H9 (cell line): ENCODE data around the gene IRS4. TPM values are rescaled to one million over a fixed set of nuclear protein-coding genes. Genes with fewer than 3 reads are reported as not detected.

ENCODE experiments used
- DNase-seq: peaks from one replicate; pipeline ENCODE4 v3.0.0-alpha.2; 2017
- H2AFZ ChIP-seq: one replicate; pipeline ENCODE4 v1.6.1; 2013; ENCODE audit warnings: mild to moderate bottlenecking, low read length, control low read depth, moderate library complexity
- H2AK5ac ChIP-seq: 2 replicates; pipeline ENCODE4 v1.6.1; 2013; ENCODE audit warnings: low read length, control low read depth, mixed read lengths; ENCODE audit not compliant: insufficient read length
- H2BK120ac ChIP-seq: one replicate; pipeline ENCODE4 v1.6.1; 2013; ENCODE audit warnings: low read depth, mild to moderate bottlenecking, low read length, control low read depth, inconsistent platforms; ENCODE audit not compliant: poor library complexity, severe bottlenecking
- H2BK12ac ChIP-seq: 2 replicates; pipeline ENCODE4 v1.6.1; 2013; ENCODE audit warnings: low read length, control low read depth, mixed read lengths, low read depth; ENCODE audit not compliant: insufficient read length
- H2BK15ac ChIP-seq: 2 replicates; pipeline ENCODE4 v1.6.1; 2013; ENCODE audit warnings: low read depth, low read length, control low read depth
- H2BK20ac ChIP-seq: one replicate; pipeline ENCODE4 v1.6.1; 2013; ENCODE audit warnings: low read depth, mild to moderate bottlenecking, low read length, control low read depth, inconsistent platforms; ENCODE audit not compliant: poor library complexity, severe bottlenecking
- H2BK5ac ChIP-seq: 2 replicates; pipeline ENCODE4 v1.6.1; 2013; ENCODE audit warnings: low read length, control low read depth, mixed read lengths; ENCODE audit not compliant: insufficient read length
- H3K14ac ChIP-seq: 2 replicates; pipeline ENCODE4 v1.6.1; 2013; ENCODE audit warnings: low read length, control low read depth; ENCODE audit not compliant: insufficient read depth
- H3K18ac ChIP-seq: 2 replicates; pipeline ENCODE4 v1.6.1; 2013; ENCODE audit warnings: low read depth, mild to moderate bottlenecking, mixed read lengths, low read length, control low read depth; ENCODE audit not compliant: insufficient read length
- H3K23ac ChIP-seq: 2 replicates; pipeline ENCODE4 v1.6.1; 2013; ENCODE audit warnings: low read length, control low read depth, mixed read lengths, low read depth; ENCODE audit not compliant: insufficient read length
- H3K23me2 ChIP-seq: 2 replicates; pipeline ENCODE4 v1.6.1; 2013; ENCODE audit warnings: low read depth, mild to moderate bottlenecking, mixed read lengths, low read length, control low read depth; ENCODE audit not compliant: insufficient read length, poor library complexity, severe bottlenecking
- H3K27ac ChIP-seq: 2 replicates; pipeline ENCODE4 v1.5.1; 2013; ENCODE audit warnings: low read length, control low read depth, mixed read lengths, low read depth; ENCODE audit not compliant: insufficient read length
- H3K27me3 ChIP-seq: 2 replicates; pipeline ENCODE4 v1.6.1; 2013; ENCODE audit warnings: low read length, control low read depth, inconsistent platforms; ENCODE audit not compliant: insufficient read depth
- H3K4ac ChIP-seq: 2 replicates; pipeline ENCODE4 v1.6.1; 2013; ENCODE audit warnings: low read depth, mild to moderate bottlenecking, control low read depth, inconsistent platforms, low read length, moderate library complexity
- H3K4me1 ChIP-seq: 2 replicates; pipeline ENCODE4 v1.6.1; 2013; ENCODE audit warnings: low read length, control low read depth, inconsistent platforms; ENCODE audit not compliant: insufficient read depth
- H3K4me2 ChIP-seq: 2 replicates; pipeline ENCODE4 v1.6.1; 2013; ENCODE audit warnings: low read length, control low read depth, mixed read lengths; ENCODE audit not compliant: insufficient read length, insufficient read depth
- H3K56ac ChIP-seq: 2 replicates; pipeline ENCODE4 v1.6.1; 2013; ENCODE audit warnings: low read depth, mild to moderate bottlenecking, mixed read lengths, low read length, control low read depth; ENCODE audit not compliant: insufficient read length
- H3K79me1 ChIP-seq: 2 replicates; pipeline ENCODE4 v1.6.1; 2013; ENCODE audit warnings: low read depth, mild to moderate bottlenecking, moderate library complexity, low read length, control low read depth, inconsistent platforms; ENCODE audit not compliant: insufficient read depth, poor library complexity, severe bottlenecking
- H3K79me2 ChIP-seq: 2 replicates; pipeline ENCODE4 v1.6.1; 2013; ENCODE audit warnings: low read length, control low read depth, inconsistent platforms; ENCODE audit not compliant: insufficient read depth
- H3K9ac ChIP-seq: 2 replicates; pipeline ENCODE4 v1.6.1; 2013; ENCODE audit warnings: low read length, control low read depth, mixed read lengths; ENCODE audit not compliant: insufficient read length; ENCODE audit errors: extremely low read depth
- H3K9me3 ChIP-seq: one replicate; pipeline ENCODE4 v1.6.1; 2013; ENCODE audit warnings: low read depth, low read length, inconsistent platforms; ENCODE audit not compliant: control insufficient read depth
- H3T11ph ChIP-seq: one replicate; pipeline ENCODE4 v1.6.1; 2013; ENCODE audit warnings: mild to moderate bottlenecking, low read length, control low read depth, inconsistent platforms
- H4K20me1 ChIP-seq: one replicate; pipeline ENCODE4 v1.6.1; 2013; ENCODE audit not compliant: control insufficient read depth, insufficient read length, insufficient read depth
- H4K5ac ChIP-seq: 2 replicates; pipeline ENCODE4 v1.6.1; 2013; ENCODE audit warnings: low read depth, mild to moderate bottlenecking, mixed read lengths, low read length, control low read depth; ENCODE audit not compliant: insufficient read length
- H4K8ac ChIP-seq: replicated peaks from 2 replicates; pipeline ENCODE4 v1.6.1; 2013; ENCODE audit warnings: low read length, control low read depth, mixed read lengths, low read depth; ENCODE audit not compliant: insufficient read length
- H4K91ac ChIP-seq: 2 replicates; pipeline ENCODE4 v1.6.1; 2013; ENCODE audit warnings: low read depth, mild to moderate bottlenecking, moderate library complexity, mixed read lengths, low read length, control low read depth; ENCODE audit not compliant: insufficient read length
- H3K27ac Mint-ChIP-seq, 3 experiments: 2 replicates in 2 of 3; 3 replicates in 1 of 3; pipeline ENCODE4 v1.8.0; 2020 to 2021; ENCODE audit warnings: mixed read lengths in 3 of 3, mild to moderate bottlenecking in 1 of 3, moderate library complexity in 1 of 3
- H3K27me3 Mint-ChIP-seq: 2 replicates; pipeline ENCODE4 v1.8.0; 2021; ENCODE audit warnings: low read depth, mild to moderate bottlenecking, moderate library complexity, mixed read lengths
- H3K36me3 Mint-ChIP-seq, 3 experiments: 2 replicates in 2 of 3; 3 replicates in 1 of 3; pipeline ENCODE4 v1.8.0; 2020 to 2021; ENCODE audit warnings: low read depth in 3 of 3, mixed read lengths in 3 of 3; ENCODE audit not compliant: insufficient read depth in 1 of 3
- H3K4me1 Mint-ChIP-seq, 2 experiments: 2 replicates each; pipeline ENCODE4 v1.8.0; 2020; ENCODE audit warnings: mixed read lengths in 2 of 2
- H3K4me3 Mint-ChIP-seq, 2 experiments: 2 replicates in 1 of 2; 3 replicates in 1 of 2; pipeline ENCODE4 v1.8.0; 2020 to 2021; ENCODE audit warnings: mild to moderate bottlenecking in 2 of 2, mixed read lengths in 2 of 2, moderate library complexity in 1 of 2
- H3K9me3 Mint-ChIP-seq, 2 experiments: 2 replicates in 1 of 2; 3 replicates in 1 of 2; pipeline ENCODE4 v1.8.0; 2020; ENCODE audit warnings: mild to moderate bottlenecking in 2 of 2, mixed read lengths in 2 of 2, moderate library complexity in 1 of 2
- CTCF ChIP-seq: fragments of 200-600 bp; sonication (generic); conservative IDR thresholded peaks from 3 replicates; pipeline ENCODE4 v1.8.0; 2021; ENCODE audit warnings: antibody characterized with exemption, mild to moderate bottlenecking
- WGBS: extraction: QIAGEN DNeasy Blood & Tissue Kit; methylation state at CpG from one replicate; pipeline ENCODE4 v1.1.7; 2013; ENCODE audit warnings: missing lambda C conversion rate, low lambda C conversion rate, mixed read lengths; ENCODE audit not compliant: insufficient read length; ENCODE audit errors: extremely low coverage; 5-methylcytosine and 5-hydroxymethylcytosine counted together
- total RNA-seq: library from RNA; stranded (reverse); gene quantifications from 2 replicates; pipeline ENCODE4 v1.2.1, GENCODE V29; 2021

IRS4 gene
- total RNA-seq, 1 experiment from 2014 or later, result 8.2 TPM

DNA sequence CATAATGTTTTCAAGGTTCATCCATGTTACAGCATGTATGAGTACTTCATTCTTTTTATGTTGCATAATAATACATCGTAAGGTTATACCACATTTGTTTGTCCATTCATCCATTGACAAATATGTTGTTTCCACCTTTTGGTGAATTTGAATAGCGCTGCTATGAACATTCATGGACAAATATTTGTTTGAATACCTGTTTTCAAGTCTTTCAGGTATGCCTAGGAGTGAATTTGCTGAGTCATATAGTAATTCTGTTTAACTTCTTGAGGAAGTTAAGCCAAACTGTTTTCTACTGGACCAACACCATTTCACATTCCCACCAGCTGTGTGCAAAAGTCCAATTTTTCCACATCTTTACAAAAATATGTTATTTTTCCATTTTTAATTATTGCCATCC is 31.5 kb downstream of the IRS4 start:
- no CpG with 5 or more reads among the region's 2 CpGs for WGBS
- Mint-ChIP-seq H3K36me3 (no peaks in the 10 kb centered on the region), H3K9me3 (no peaks in the 10 kb centered on the region)

More for the DNA sequence above, 31.5 kb downstream of the IRS4 start:
- H3K23me2 ChIP-seq, result no peaks in the 10 kb centered on the region
- no peak overlapping the region for H2AK5ac ChIP-seq
- no peaks in the 10 kb centered on the region for H3K79me2 ChIP-seq
- H4K8ac ChIP-seq, result no peak overlapping the region
- H2BK5ac ChIP-seq, result no peak overlapping the region
- H3K9me3 ChIP-seq, result no peaks in the 10 kb centered on the region
- no peaks in the 10 kb centered on the region for H3K27me3 ChIP-seq
- H2BK12ac ChIP-seq, result no peak overlapping the region
- DNase-seq, result no peak
- no peak overlapping the region for H2BK20ac ChIP-seq
- no peak overlapping the region for H3K4ac ChIP-seq
- no peak overlapping the region for H3K9ac ChIP-seq
- no peaks in the 10 kb centered on the region for H3K4me1 ChIP-seq
- H3T11ph ChIP-seq, result no peak overlapping the region
- no peak overlapping the region for H3K18ac ChIP-seq
- H2BK15ac ChIP-seq, result no peak overlapping the region
- TF ChIP-seq CTCF, result no peak
- H2AFZ ChIP-seq, result no peak overlapping the region
- H3K23ac ChIP-seq, result no peak overlapping the region
- Mint-ChIP-seq H3K27ac (no peak overlapping the region), H3K27me3 (no peaks in the 10 kb centered on the region; the same call in 1 of the 2 replicates), H3K4me3 (no peak overlapping the region), H3K4me1 (no peaks in the 10 kb centered on the region)
- no peak overlapping the region for H2BK120ac ChIP-seq
- H3K14ac ChIP-seq, result no peak overlapping the region
- H3K4me2 ChIP-seq, result no peak overlapping the region
- no peaks in the 10 kb centered on the region for H4K20me1 ChIP-seq
- no peak overlapping the region for H3K56ac ChIP-seq
- H3K27ac ChIP-seq, result no peak overlapping the region
- H4K91ac ChIP-seq, result no peak overlapping the region
- H4K5ac ChIP-seq, result no peak overlapping the region
- H3K79me1 ChIP-seq, result no peaks in the 10 kb centered on the region
